Dermis blood vessel endothelial cell (primary cell): Measurements from ENCODE around the gene DHX40. TPM values are rescaled to one million over a fixed set of nuclear protein-coding genes. Genes with fewer than 3 reads are reported as not detected.
"Not testable (repeated sequence)": the region's sequence is repeated elsewhere in the genome, so short reads cannot be mapped to it uniquely, and the experiment has no call there.

ENCODE experiments used
- DNase-seq: peaks from one replicate; pipeline ENCODE4 v3.0.0; 2010
- total RNA-seq: library from RNA; depleted of rRNA; stranded (reverse); fragments of >200 nt; gene quantifications from 2 replicates; pipeline ENCODE4 v1.2.3, GENCODE V29; 2014

The DHX40 gene
- total RNA-seq, 1 donor from 2014 or later, result 71.3 TPM

- no peak for DNase-seq
Measured at GRCh38 chr17:59631276-59631675, 65.9 kb downstream of the DHX40 start.

- no peak for DNase-seq
Measured at GRCh38 chr17:59632398-59632797, 67.0 kb downstream of the DHX40 start.

GRCh38 chr17:59633658-59634359, 68.4 kb downstream of the DHX40 start:
- no peak for DNase-seq

- DNase-seq, result peak; percentile 53
Measured at GRCh38 chr17:59634632-59635541, 69.5 kb downstream of the DHX40 start.

DNA sequence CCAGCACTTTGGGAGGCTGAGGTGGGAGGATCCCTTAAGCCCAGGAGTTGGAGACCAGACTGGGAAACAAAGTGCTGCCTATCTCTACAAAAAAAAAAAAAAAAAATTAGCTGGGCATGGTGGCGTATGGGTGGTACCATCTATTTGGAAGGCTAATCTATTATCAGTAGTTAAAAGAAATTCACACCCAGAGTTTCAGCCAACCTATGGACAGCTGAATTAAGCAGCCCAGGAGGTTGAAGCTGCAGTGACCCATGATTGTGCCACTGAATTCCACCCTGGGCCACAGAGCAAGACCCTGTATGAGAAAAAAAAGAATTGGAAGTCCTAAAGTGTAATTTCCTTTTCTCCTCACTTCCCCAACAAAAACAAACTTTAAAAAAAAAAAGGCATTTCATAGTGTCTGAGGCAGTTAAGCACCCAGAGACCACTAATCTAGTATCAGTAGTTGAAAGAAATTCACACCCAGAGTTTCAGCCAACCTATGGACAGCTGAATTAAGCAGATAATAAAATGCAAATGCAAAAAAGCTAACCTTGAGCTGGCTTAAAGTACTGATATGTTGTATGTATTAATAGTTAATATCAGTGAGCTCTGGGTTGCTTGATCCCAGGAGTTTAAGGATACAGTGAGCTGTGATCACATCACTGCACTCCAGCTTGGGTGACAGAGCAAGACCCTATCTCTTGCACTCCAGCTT, 72.4 kb downstream of the DHX40 start:
- DNase-seq, result no peak

DNA sequence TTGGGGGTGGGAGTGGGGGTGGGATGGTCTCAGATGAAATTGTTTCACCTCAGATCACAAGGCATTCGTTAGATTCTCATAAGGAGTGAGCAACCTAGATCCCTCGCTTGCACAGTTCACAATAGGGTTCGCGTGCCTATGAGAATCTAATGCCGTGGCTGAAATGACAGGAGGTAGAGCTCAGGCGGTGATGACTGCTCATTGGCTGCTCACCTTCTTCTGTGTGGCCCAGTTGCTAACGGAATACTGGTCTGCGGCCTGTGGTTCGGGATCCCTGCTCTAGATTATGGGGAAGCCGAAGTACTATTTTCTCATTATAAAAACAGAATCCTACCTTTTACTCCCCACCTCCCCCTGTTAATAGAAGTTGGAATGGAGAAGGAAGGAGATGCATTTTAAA, 73.1 kb downstream of the DHX40 start:
- DNase-seq, result no peak

DNA sequence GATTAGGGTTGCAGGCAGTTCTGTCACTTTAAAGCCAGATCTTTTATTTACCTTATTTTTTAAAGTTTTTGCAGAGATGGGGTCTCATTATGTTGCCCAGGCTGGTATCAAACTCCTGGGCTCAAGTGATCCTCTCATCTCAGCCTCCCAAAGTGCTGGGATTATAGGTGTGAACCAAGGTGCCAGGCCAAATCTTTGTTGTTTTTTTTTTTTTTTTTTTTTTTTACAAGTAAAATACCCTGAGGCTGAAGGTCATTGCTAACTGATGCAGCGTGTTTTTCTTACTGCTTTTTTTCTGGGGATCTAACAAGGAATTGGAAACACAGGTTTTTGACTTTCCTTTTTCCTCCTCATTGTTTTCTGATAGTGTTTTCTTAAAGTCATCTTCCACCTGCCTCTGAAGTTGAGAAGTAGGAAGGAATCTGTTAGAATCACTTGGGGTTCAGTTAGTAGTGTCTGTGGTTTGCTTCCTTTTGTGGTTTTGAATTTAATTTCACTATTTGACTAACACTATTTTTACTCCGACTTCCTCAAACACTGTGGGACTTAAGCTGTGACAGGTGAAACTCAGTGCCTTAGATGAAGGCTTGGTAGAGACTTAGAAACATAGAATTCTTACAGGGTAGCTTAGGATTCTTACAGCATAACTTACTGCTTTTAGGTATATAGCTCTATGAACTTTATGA, 76.5 kb downstream of the DHX40 start:
- no peak for DNase-seq

DNA sequence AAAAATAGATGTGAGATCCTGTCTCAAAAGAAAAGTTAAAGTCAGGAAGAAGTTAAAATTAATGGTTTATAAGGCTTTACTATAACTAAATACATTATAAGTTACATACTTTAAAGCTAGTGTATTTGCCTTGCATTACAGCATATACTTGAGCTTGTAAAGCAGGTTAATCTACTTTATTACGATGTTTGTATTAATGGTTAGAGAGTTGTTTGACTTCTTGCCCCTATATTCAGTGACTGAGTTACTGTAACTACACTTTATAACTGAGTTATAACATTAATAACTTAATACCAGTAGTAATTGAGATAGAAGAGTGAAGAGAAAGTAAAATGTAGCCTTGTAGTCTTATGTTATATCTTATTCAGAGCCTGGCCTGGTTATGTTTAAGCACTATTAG, 77.2 kb downstream of the DHX40 start:
- DNase-seq, result no peak

GRCh38 chr17:59643159-59644140, 78.0 kb downstream of the DHX40 start:
- no peak for DNase-seq

DNA sequence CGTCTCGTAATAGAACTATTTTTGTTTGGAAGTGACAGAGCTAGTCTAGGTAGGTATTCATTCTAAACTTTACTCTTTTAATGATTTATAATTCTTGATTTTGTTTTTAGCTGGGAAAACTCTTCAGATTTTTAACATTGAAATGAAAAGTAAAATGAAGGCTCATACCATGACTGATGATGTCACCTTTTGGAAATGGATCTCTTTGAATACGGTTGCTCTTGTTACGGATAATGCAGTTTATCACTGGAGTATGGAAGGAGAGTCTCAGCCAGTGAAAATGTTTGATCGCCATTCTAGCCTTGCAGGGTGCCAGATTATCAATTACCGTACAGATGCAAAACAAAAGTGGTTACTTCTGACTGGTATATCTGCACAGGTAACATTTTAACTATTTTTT, 81.9 kb downstream of the DHX40 start:
- no peak for DNase-seq

DNA sequence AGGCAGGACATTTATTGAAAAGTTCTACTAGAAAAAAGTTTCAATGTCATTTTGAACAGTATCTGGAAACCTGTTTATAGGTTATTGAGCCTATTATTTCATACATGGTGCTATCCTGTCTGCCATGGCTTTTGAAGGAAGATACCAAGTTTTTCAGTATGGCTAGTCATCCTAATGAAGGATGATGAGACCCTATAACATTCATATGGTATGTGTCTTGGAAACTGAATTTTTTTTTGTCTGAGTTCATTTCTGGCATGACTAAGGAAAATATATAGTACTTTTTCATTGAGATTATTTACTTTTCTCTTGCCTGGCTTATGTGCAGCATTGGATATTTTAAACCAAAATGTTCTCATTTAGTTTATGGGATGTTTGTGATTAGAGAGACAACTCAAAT, 84.5 kb downstream of the DHX40 start:
- DNase-seq, result no peak

- DNase-seq, result no peak
Measured at GRCh38 chr17:59650642-59651041, 85.2 kb downstream of the DHX40 start.

DNA sequence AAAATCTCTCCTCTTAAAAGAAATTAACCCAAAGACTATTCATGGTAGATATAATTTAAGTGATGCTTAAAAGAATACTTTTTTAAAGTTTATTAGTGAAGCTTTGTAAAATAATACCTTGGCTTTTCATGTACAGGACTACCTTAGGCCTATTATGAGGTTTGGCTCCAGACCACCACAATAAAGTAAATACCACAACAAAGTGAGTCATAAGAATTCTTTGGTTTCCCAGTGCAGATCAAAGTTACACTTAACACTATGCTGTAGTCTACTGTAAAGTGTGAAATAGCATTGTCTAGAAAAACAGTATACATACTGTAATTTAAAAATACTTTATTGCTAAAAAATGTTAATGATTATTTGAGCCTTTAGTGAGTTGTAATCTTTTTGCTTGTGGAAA, 85.9 kb downstream of the DHX40 start:
- no peak for DNase-seq

GRCh38 chr17:59652119-59652518, 86.7 kb downstream of the DHX40 start:
- no peak for DNase-seq

DNA sequence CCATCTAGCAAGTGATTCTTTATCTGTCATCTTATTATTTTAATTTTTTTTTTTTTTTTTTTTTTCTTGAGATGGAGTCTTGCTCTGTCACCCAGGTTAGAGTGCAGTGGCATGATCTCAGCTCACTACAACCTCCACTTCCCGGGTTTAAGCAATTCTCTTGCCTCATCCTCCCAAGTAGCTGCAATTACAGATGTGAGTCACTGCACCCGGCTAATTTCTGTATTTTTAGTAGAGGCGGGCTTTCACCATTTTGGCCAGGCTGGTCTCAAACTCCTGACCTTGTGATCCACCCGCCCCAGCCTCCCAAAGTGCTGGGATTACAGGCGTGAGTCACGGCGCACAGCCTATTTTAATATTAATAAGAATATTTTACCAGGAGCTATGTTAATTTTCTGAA, 91.2 kb downstream of the DHX40 start:
- DNase-seq, result not testable (repeated sequence)

Other genes with a start within 250 kb of the DHX40 start
- gene YPEL2, start 234.0 kb upstream of the DHX40 start, total RNA-seq, result 90.8 and 101 TPM in 2 replicates
- 477 and 761 TPM in 2 replicates for gene CLTC, start 54.3 kb downstream of the DHX40 start, total RNA-seq
- gene PTRH2, start 141.8 kb downstream of the DHX40 start, total RNA-seq, result 28.2 and 36.6 TPM in 2 replicates
- gene VMP1, start 142.0 kb downstream of the DHX40 start, total RNA-seq, result 141 and 209 TPM in 2 replicates